ENCODE data around the gene H6PD. TPM values are rescaled to one million over a fixed set of nuclear protein-coding genes. Genes with fewer than 3 reads are reported as not detected.

The H6PD gene
- total RNA-seq, 1 donor from 2014 or later: 36.2 TPM

DNA sequence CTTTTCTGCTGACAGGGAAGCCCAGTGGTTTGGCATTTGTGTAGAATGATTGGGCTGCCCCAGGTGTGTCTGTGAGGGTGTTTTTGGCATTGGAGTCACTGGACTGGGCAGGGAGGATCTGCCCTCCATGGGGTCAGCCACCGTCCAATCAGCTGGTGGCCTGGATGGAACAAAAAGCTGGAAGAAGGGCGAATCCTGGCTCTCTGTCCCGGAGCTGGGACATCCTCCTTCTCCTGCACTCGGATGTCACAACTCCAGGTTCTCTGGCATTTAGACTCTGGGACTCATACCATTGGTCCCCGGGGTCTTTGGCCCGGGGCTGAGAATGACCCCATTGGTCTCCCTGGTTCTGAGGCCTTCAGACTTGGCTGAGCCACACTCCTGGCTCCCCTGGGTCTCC, 69.3 kb downstream of the H6PD start:
- Mint-ChIP-seq H3K27ac (no peak overlapping the region), H3K36me3 (ENCODE audit: insufficient read depth) (peaks cover 3% of the 10 kb centered on the region), H3K27me3 (no peaks in the 10 kb centered on the region), H3K9me3 (ENCODE audit: low read depth) (no peaks in the 10 kb centered on the region), H3K4me3 (ENCODE audit: low read depth) (no peak overlapping the region), H3K4me1 (ENCODE audit: low read depth) (peaks cover 8% of the 10 kb centered on the region)
- DNase-seq (ENCODE audit: low spot score, unreplicated experiment): no peak
- TF ChIP-seq, protein P1, sequence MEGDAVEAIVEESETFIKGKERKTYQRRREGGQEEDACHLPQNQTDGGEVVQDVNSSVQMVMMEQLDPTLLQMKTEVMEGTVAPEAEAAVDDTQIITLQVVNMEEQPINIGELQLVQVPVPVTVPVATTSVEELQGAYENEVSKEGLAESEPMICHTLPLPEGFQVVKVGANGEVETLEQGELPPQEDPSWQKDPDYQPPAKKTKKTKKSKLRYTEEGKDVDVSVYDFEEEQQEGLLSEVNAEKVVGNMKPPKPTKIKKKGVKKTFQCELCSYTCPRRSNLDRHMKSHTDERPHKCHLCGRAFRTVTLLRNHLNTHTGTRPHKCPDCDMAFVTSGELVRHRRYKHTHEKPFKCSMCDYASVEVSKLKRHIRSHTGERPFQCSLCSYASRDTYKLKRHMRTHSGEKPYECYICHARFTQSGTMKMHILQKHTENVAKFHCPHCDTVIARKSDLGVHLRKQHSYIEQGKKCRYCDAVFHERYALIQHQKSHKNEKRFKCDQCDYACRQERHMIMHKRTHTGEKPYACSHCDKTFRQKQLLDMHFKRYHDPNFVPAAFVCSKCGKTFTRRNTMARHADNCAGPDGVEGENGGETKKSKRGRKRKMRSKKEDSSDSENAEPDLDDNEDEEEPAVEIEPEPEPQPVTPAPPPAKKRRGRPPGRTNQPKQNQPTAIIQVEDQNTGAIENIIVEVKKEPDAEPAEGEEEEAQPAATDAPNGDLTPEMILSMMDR (IDR thresholded peaks at IDR 0.05; ENCODE audit: unreplicated experiment): no peak

DNA sequence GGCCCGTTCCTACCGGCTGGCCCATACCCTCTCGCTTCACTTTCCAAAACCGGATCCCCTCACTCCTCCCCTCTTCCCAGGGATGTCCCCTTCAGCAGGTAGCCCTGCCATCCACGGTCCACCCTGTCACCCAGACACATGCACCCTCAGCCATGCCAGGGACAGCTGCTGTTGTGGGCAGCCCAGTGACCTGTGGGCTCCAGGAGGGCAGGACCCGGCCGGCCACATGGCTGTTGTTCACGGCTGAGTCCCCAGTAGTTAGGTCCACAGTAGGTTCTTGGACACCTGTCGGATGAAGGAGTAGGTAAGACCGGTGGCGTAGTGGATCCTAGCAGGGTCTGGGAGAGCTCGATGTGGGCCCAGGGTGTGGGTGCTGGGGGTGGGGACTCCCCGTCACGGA, 70.6 kb downstream of the H6PD start:
- no peaks in the 10 kb centered on the region for H3K27me3 Mint-ChIP-seq
- no peaks in the 10 kb centered on the region for H3K9me3 Mint-ChIP-seq (ENCODE audit: low read depth)
- peaks cover 6% of the 10 kb centered on the region for H3K4me1 Mint-ChIP-seq (ENCODE audit: low read depth)
- H3K27ac Mint-ChIP-seq: peak overlapping the region; percentile 9
- peaks cover 3% of the 10 kb centered on the region for H3K36me3 Mint-ChIP-seq (ENCODE audit: insufficient read depth)
- TF ChIP-seq, protein P1 (IDR thresholded peaks at IDR 0.05; ENCODE audit: unreplicated experiment): no peak
- DNase-seq (ENCODE audit: low spot score, unreplicated experiment): no peak
- H3K4me3 Mint-ChIP-seq (ENCODE audit: low read depth): no peak overlapping the region

DNA sequence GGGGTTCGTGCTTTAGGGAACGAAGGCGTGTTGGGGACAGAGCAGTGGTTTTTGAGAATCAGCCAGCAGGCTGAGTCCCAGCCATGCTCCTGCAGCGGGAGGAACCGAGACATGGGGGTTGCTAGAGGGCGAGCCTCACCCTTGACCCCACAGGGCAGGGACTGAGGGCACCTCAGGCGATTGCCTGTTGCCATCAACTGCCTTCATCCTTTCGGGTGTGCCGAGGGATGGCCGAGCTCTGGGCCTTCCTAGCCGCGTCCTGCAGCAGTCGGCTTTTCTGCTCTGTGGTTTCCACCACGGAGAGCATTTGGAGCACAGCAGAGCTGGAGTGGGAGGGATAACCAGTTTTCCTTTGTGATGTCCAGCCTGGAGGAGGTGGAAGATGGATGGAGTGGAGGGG, 71.4 kb downstream of the H6PD start:
- Mint-ChIP-seq H3K27me3 (no peaks in the 10 kb centered on the region), H3K4me3 (ENCODE audit: low read depth) (no peak overlapping the region), H3K27ac (no peak overlapping the region), H3K9me3 (ENCODE audit: low read depth) (no peaks in the 10 kb centered on the region), H3K36me3 (ENCODE audit: insufficient read depth) (no peaks in the 10 kb centered on the region), H3K4me1 (ENCODE audit: low read depth) (peaks cover 1% of the 10 kb centered on the region)
- TF ChIP-seq, protein P1 (IDR thresholded peaks at IDR 0.05; ENCODE audit: unreplicated experiment): no peak
- no peak for DNase-seq (ENCODE audit: low spot score, unreplicated experiment)

DNA sequence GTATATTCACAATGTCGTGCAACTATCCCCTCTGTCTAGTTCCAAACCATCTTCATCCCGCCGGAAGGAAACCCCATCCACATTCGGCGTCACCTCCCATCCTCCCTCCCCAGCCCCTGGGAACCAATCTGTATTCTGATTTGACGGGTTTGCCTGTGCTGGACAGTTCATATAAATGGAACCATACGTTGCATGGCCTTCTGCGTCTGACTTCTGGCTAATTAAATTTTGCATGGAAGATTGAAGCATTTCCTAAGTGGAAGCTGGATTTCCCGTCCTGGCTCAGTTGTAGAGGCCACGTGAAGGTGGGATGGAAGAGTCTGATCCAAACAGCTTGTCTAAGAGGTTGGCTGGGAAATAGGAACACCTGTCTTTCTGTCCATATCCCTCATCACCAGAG, 72.7 kb downstream of the H6PD start:
- Mint-ChIP-seq H3K9me3 (ENCODE audit: low read depth) (no peaks in the 10 kb centered on the region), H3K27me3 (no peaks in the 10 kb centered on the region), H3K4me3 (ENCODE audit: low read depth) (no peak overlapping the region), H3K27ac (no peak overlapping the region), H3K36me3 (ENCODE audit: insufficient read depth) (no peaks in the 10 kb centered on the region), H3K4me1 (ENCODE audit: low read depth) (peaks cover 1% of the 10 kb centered on the region)
- no peak for DNase-seq (ENCODE audit: low spot score, unreplicated experiment)
- TF ChIP-seq, protein P1 (IDR thresholded peaks at IDR 0.05; ENCODE audit: unreplicated experiment): no peak

DNA sequence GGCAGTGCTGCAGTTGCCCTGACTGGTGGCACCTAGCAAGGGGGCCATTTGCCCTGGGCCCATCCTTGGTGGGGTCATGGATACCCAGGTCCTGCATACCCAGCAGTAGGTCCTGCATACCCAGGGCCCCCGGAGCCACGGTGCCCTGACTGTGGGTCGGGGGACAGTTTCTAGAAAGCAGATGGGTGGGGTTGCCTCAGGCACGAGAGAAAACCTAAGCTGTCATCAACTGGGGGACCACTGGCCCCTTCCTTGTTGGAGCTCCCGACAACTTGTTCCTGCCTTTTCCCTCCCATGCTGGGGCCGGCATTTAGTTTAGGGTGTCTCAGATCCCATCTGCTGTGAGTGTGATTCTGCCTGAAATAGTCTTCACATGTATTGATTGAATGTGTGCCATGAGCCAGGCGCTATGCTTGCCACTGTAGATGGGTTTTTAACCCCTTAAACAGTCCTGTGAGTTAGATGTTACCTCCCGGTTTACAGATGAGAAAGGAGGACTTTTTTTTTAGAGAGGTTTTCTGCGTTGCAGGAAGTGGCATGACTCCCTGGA, 73.7 kb downstream of the H6PD start:
- DNase-seq (ENCODE audit: low spot score, unreplicated experiment): no peak
- no peak overlapping the region for H3K27ac Mint-ChIP-seq
- TF ChIP-seq, protein P1 (IDR thresholded peaks at IDR 0.05; ENCODE audit: unreplicated experiment): no peak
- H3K36me3 Mint-ChIP-seq (ENCODE audit: insufficient read depth): no peaks in the 10 kb centered on the region
- H3K4me3 Mint-ChIP-seq (ENCODE audit: low read depth): no peak overlapping the region
- no peaks in the 10 kb centered on the region for H3K27me3 Mint-ChIP-seq
- no peaks in the 10 kb centered on the region for H3K4me1 Mint-ChIP-seq (ENCODE audit: low read depth)
- no peaks in the 10 kb centered on the region for H3K9me3 Mint-ChIP-seq (ENCODE audit: low read depth)
